ENCODE measurements around the gene NAPSA. TPM values are rescaled to one million over a fixed set of nuclear protein-coding genes. Genes with fewer than 3 reads are reported as not detected.

Gene NAPSA
- polyA plus RNA-seq, 1 donor from 2014 or later = not detected

- no peak overlapping the region for H3K9ac ChIP-seq (ENCODE audit: low read length)
- H3F3A ChIP-seq (ENCODE audit: insufficient read depth, low read length, poor library complexity, severe bottlenecking) = no peaks in the 10 kb centered on the region
- H3K4me2 ChIP-seq (ENCODE audit: low read length) = no peak overlapping the region
- no peak overlapping the region for H3K4me3 ChIP-seq (ENCODE audit: low read length)
- no peaks in the 10 kb centered on the region for H4K20me1 ChIP-seq (ENCODE audit: insufficient read depth)
- TF ChIP-seq POLR2AphosphoS5 (IDR thresholded peaks at IDR 0.05) (no peak), CTCF (IDR thresholded peaks at IDR 0.05; ENCODE audit: poor library complexity, severe bottlenecking) (no peak), EP300 (conservative IDR thresholded peaks at IDR 0.05; ENCODE audit: poor library complexity, severe bottlenecking) (no peak), REST (IDR thresholded peaks at IDR 0.05; ENCODE audit: borderline replicate concordance) (no peak), RAD21 (conservative IDR thresholded peaks at IDR 0.05) (no peak), SMC3 (conservative IDR thresholded peaks at IDR 0.05; ENCODE audit: poor library complexity) (no peak), MXI1 (conservative IDR thresholded peaks at IDR 0.05; ENCODE audit: poor library complexity, severe bottlenecking) (no peak), EZH2 (IDR thresholded peaks at IDR 0.05; ENCODE audit: borderline replicate concordance, insufficient read depth, low read length, poor library complexity, severe bottlenecking) (no peak), TAF1 (IDR thresholded peaks at IDR 0.05; ENCODE audit: low read depth) (no peak)
- H3K9me2 ChIP-seq (ENCODE audit: insufficient read depth, low read length) = no peaks in the 10 kb centered on the region
- no peaks in the 10 kb centered on the region for H3K79me2 ChIP-seq (replicated peaks; ENCODE audit: insufficient read depth, low read length)
- H2AFZ ChIP-seq (ENCODE audit: low read depth, low read length) = no peak overlapping the region
- H3K27me3 ChIP-seq (ENCODE audit: insufficient read depth, low read depth, low read length) = peaks cover 11% of the 10 kb centered on the region
- no peak overlapping the region for H3K27ac ChIP-seq (ENCODE audit: low read length)
- no peaks in the 10 kb centered on the region for H3K36me3 ChIP-seq (ENCODE audit: insufficient read depth, low read length)
- H3K9me3 ChIP-seq (ENCODE audit: low read length) = no peaks in the 10 kb centered on the region
These were observed 46.3 kb downstream of the NAPSA start for GRCh38 chr19:50319156-50319555.

- H3K79me2 ChIP-seq (replicated peaks; ENCODE audit: insufficient read depth, low read length) = no peaks in the 10 kb centered on the region
- no peak overlapping the region for H3K9ac ChIP-seq (ENCODE audit: low read length)
- H3K9me2 ChIP-seq (ENCODE audit: insufficient read depth, low read length) = no peaks in the 10 kb centered on the region
- no peaks in the 10 kb centered on the region for H3K9me3 ChIP-seq (ENCODE audit: low read length)
- no peak overlapping the region for H3K4me2 ChIP-seq (ENCODE audit: low read length)
- H3K27me3 ChIP-seq (ENCODE audit: insufficient read depth, low read depth, low read length) = peaks cover 18% of the 10 kb centered on the region
- H3F3A ChIP-seq (ENCODE audit: insufficient read depth, low read length, poor library complexity, severe bottlenecking) = no peaks in the 10 kb centered on the region
- no peaks in the 10 kb centered on the region for H3K36me3 ChIP-seq (ENCODE audit: insufficient read depth, low read length)
- no peaks in the 10 kb centered on the region for H4K20me1 ChIP-seq (ENCODE audit: insufficient read depth)
- no peak overlapping the region for H3K4me3 ChIP-seq (ENCODE audit: low read length)
- no peak overlapping the region for H3K27ac ChIP-seq (ENCODE audit: low read length)
- H2AFZ ChIP-seq (ENCODE audit: low read depth, low read length) = no peak overlapping the region
- TF ChIP-seq MXI1 (conservative IDR thresholded peaks at IDR 0.05; ENCODE audit: poor library complexity, severe bottlenecking) (no peak), EP300 (conservative IDR thresholded peaks at IDR 0.05; ENCODE audit: poor library complexity, severe bottlenecking) (no peak), RAD21 (conservative IDR thresholded peaks at IDR 0.05) (no peak), TAF1 (IDR thresholded peaks at IDR 0.05; ENCODE audit: low read depth) (no peak), POLR2AphosphoS5 (IDR thresholded peaks at IDR 0.05) (no peak), SMC3 (conservative IDR thresholded peaks at IDR 0.05; ENCODE audit: poor library complexity) (no peak), CTCF (IDR thresholded peaks at IDR 0.05; ENCODE audit: poor library complexity, severe bottlenecking) (no peak), EZH2 (IDR thresholded peaks at IDR 0.05; ENCODE audit: borderline replicate concordance, insufficient read depth, low read length, poor library complexity, severe bottlenecking) (no peak), REST (IDR thresholded peaks at IDR 0.05; ENCODE audit: borderline replicate concordance) (no peak)
These were observed 47.0 kb downstream of the NAPSA start for GRCh38 chr19:50318438-50318837.
